Measurements from ENCODE around the gene CDCA5.
A peak's percentile ranks its signal among the peaks of the same experiment; 100 is the strongest.

Gene CDCA5

DNA sequence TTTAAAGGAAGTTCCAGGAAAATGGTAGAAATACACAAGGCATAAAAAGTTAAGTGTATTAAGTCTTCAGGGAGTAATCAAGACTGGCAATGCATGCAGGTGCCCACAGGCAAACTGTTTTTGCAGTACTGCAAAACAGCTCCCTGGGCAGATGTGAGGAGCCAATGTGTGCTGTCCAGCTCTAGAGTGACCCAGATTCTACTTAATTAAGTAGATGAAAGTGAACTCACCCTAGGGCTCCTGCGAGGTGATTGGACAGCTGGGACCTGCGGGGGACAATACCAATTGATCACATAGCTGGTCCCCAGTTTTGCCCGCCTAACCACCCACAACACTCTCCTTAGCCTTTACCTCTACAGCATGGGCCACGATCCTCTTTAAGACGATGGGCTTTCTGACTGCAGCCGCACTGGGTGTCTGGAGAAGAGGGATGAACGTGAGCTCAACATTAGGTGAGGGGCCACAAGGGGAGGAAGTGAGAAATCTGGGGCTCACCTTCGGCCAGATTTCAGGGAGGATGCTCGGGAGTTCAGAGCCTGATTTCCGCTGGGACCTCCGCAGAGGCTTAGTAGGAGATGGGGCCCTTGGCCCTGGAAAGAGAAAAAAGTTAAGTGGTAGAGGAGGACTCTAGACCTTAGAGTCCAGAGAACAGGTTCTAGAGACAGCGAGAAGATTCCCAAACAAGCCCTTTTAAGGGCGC is 556 bp downstream of the CDCA5 start:
- TF ChIP-seq, protein P1, sequence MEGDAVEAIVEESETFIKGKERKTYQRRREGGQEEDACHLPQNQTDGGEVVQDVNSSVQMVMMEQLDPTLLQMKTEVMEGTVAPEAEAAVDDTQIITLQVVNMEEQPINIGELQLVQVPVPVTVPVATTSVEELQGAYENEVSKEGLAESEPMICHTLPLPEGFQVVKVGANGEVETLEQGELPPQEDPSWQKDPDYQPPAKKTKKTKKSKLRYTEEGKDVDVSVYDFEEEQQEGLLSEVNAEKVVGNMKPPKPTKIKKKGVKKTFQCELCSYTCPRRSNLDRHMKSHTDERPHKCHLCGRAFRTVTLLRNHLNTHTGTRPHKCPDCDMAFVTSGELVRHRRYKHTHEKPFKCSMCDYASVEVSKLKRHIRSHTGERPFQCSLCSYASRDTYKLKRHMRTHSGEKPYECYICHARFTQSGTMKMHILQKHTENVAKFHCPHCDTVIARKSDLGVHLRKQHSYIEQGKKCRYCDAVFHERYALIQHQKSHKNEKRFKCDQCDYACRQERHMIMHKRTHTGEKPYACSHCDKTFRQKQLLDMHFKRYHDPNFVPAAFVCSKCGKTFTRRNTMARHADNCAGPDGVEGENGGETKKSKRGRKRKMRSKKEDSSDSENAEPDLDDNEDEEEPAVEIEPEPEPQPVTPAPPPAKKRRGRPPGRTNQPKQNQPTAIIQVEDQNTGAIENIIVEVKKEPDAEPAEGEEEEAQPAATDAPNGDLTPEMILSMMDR (IDR thresholded peaks at IDR 0.05; ENCODE audit: low read length, missing control alignments), result no peak

DNA sequence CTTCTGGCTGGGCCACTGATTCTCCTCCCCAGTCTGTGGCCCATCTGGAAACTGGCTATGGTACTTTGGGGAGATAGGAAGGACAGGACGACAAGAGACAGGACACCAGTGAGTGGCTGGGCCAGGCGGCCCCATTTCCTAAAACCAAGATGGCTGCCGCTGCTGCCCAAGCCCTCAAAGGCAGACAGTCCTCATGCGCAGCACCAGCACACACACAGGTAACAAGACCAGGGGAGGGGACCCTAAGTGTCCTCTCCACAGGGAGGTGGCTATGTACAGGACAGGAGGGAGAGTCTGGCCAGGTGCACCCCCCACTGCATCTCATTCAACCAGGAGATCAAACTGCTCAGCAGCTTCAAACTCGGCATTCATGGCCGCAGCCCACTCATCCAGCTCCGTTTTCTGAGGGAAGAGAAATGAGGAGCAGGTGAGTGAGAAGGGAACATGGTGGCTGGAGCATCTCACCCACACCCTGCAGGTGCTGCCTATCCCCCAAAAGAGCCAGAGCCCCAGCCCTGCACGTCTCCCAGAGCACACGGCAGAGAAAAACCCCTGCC is 5.0 kb downstream of the CDCA5 start:
- no peak for DNase-seq (ENCODE audit: low read depth)
- H3K4me3 ChIP-seq (replicated peaks; ENCODE audit: low read depth, low read length), result no peak overlapping the region
- TF ChIP-seq, protein P1 (IDR thresholded peaks at IDR 0.05; ENCODE audit: low read length, missing control alignments), result no peak

More for the DNA sequence above, 556 bp downstream of the CDCA5 start:
- peak overlapping the region; percentile 92 for H3K4me3 ChIP-seq (replicated peaks; ENCODE audit: low read depth, low read length)
- no peak for DNase-seq (ENCODE audit: low read depth)

DNA sequence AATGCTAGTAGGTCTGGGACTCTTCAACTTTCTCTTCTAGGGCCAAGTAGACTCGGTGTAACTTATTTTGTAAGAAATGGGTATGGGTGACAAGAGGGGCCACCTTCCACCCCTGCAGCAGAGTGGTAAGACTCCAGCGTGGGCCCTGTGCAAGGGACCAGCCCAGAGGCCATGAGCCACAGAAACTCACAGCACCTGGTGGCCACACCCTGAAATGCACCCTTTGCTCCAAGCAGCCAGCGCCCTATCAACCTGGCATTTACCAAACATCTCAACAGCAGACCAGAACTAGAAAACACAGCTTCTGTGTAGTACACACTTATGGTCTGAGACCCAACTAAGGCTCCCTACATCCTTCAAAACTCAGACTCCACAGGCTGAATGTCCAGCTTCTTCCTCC is 5.7 kb downstream of the CDCA5 start:
- DNase-seq (ENCODE audit: low read depth), result peak; percentile 49
- TF ChIP-seq, protein P1 (IDR thresholded peaks at IDR 0.05; ENCODE audit: low read length, missing control alignments), result peak; percentile 54
- H3K4me3 ChIP-seq (replicated peaks; ENCODE audit: low read depth, low read length), result no peak overlapping the region

DNA sequence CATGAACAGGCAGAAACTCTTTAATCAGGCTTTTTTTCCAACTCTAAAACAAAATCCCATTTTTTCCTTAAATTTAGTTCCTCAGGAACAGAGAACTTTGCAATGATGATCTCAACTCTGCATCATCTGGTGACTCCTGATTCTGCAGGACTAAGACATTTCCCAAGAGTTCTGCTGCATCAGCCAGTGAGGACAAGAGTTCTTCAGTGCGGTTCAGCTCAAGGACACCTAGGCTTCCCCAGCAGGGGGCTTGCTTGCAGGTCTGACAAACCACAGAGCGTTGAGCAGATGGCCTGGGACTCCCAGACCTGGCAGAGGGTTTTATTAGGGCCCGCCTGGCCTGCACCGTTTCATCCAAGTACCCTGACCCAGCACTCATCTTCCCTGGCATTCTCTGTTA is 6.4 kb downstream of the CDCA5 start:
- TF ChIP-seq, protein P1 (IDR thresholded peaks at IDR 0.05; ENCODE audit: low read length, missing control alignments), result no peak
- H3K4me3 ChIP-seq (replicated peaks; ENCODE audit: low read depth, low read length), result no peak overlapping the region
- DNase-seq (ENCODE audit: low read depth), result no peak

DNA sequence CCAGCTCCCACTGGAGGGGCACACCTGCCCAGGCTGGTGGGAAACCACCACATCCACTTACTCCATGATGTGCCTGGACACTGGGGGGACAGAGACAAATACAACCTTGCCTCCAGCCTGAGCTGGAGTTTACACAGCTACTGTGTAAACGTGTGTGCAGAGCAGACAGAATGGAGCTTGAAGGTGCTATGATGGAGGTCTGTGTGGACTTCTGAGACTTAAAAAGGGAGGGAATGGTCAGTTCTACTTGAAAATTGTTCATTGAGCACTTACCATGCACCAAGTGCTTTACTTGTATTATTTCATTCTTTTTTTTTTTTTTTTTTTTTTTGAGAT is 11.2 kb downstream of the CDCA5 start:
- no peak for DNase-seq (ENCODE audit: low read depth)
- TF ChIP-seq, protein P1 (IDR thresholded peaks at IDR 0.05; ENCODE audit: low read length, missing control alignments), result no peak
- no peak overlapping the region for H3K4me3 ChIP-seq (replicated peaks; ENCODE audit: low read depth, low read length)

DNA sequence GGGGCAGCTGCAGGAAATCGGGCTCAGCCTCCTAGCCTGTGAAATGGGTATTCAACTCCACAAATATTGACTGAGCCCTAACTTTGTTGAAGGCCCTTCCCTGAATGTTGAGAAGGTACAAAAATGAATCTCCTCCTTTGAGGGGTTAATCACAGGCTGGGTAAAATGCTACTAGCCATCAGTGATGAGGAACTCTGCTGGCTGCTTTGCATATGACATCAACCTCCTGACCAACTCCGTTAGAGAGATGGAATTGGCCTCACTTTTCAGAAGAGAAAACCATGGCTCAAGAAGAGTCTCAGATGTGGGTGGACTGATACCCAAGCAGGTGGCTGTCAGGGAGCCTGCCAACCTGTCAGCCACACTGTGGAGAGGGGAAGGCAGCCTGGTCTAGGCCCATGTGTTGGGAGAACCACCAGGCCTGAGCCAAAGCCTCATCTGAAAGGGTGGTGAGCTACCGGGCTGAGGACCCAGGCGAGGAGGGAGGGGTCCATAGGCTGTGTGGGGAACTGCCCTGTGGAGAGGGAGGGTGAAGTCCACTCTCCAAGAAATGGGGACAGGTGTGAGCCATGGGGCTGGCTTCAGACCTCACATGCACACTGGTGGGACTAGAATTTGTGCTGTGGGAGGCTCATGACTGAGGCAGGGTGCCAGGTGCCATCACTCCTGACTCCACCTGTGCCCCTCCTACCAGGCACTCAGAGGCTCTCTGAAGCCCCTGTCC is 11.8 kb downstream of the CDCA5 start:
- TF ChIP-seq, protein P1 (IDR thresholded peaks at IDR 0.05; ENCODE audit: low read length, missing control alignments), result no peak
- H3K4me3 ChIP-seq (replicated peaks; ENCODE audit: low read depth, low read length), result no peak overlapping the region
- no peak for DNase-seq (ENCODE audit: low read depth)

All from fibroblast of pulmonary artery (primary cell).